LoVo (cell line): ENCODE results near the gene ARMC9.

Experiments used
- DNase-seq: peaks from one replicate; pipeline ENCODE4 v3.0.0-alpha.2; 2016; ENCODE audit warnings: low spot score

The ARMC9 gene

DNA sequence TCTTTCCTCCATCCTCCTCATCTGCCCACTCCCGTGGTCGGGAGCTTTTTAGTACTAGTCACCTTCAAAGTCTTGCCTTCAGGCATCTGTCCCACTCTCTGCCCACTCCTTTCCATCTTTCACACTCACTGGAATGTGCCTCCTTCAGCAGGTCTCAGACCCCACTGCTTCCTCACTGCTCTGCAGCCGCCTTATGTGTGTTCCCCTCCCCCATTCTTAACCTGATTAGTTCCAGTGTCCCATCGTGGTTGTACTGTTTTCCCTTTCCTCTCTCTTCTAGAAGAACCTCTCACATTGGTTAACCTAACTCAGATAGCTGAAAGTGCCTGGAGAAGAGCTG lies 3.0 kb downstream of the ARMC9 start:
- DNase-seq = no peak

- DNase-seq = no peak
These were observed 4.7 kb downstream of the ARMC9 start for GRCh38 chr2:231203087-231203486.

- DNase-seq = no peak
These were observed 5.7 kb downstream of the ARMC9 start for GRCh38 chr2:231204146-231204545.

- DNase-seq = no peak
These were observed 6.2 kb downstream of the ARMC9 start for GRCh38 chr2:231204581-231204980.

GRCh38 chr2:231207734-231208133 lies 9.3 kb downstream of the ARMC9 start:
- no peak for DNase-seq

- DNase-seq = no peak
These were observed 12.4 kb downstream of the ARMC9 start for GRCh38 chr2:231210782-231211181.

- no peak for DNase-seq
These were observed 13.1 kb downstream of the ARMC9 start for GRCh38 chr2:231211486-231211885.

GRCh38 chr2:231212329-231212845 lies 14.0 kb downstream of the ARMC9 start:
- no peak for DNase-seq

DNA sequence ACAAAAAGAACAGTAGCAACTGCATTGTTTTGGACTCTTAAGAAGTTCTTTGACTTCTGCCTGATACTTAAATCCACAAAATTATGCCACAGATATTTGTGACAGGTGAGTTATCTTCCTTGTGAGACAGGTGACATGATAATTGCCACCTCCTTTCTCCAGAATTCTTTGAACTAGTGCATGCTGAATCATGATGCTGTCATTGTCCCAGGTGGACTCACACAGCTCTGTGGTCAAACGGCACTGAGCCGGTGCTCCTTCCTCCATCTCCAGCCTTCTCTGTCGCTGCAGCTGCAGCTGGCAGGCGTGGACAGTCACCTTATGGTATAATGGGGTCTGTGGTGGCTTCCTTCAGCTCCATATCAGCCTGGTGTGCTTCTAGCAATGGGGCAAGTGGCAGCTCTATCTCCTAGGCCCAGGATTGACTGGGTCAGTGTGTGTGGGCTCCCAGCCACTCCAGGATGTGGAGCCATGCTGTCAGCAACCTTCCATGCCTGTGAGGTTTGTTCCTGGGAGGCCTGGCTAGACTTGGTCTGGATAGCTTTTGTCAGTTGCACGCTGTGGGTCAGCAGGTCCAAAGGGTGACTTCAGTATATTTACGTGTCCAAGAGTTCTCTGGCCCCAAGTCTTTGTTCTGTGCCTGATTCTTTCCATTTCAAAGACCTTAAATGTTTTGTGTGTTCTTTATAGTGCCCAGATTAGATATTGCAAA lies 15.7 kb downstream of the ARMC9 start:
- DNase-seq = no peak

DNA sequence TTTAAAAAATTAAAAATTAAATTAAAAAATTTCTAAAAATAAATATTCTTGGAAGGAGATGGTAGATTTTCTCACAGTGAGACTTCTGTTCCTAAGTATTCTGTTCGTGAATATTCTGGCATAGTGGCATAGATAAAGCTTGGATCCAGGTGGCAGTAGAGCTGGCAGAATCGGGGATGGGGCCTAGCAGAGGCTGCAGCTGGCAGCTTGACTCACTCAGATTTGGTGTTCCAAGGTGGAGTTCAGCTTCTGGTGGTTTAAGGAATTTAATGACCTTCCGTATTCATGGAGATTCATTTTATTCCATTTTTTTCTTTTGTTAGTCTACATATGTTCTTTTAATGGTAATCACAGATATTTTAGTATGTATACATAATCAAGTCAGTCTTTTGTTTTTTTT lies 19.9 kb downstream of the ARMC9 start:
- DNase-seq = no peak

- no peak for DNase-seq
These were observed 20.9 kb downstream of the ARMC9 start for GRCh38 chr2:231219289-231219688.

GRCh38 chr2:231221761-231222160 lies 23.3 kb downstream of the ARMC9 start:
- DNase-seq = no peak

GRCh38 chr2:231222318-231223000 lies 24.0 kb downstream of the ARMC9 start:
- DNase-seq = no peak

- no peak for DNase-seq
These were observed 24.6 kb downstream of the ARMC9 start for GRCh38 chr2:231223001-231223375.

- no peak for DNase-seq
These were observed 25.1 kb downstream of the ARMC9 start for GRCh38 chr2:231223458-231223976.

GRCh38 chr2:231227310-231228162 lies 29.1 kb downstream of the ARMC9 start:
- DNase-seq = peak; percentile 62

- DNase-seq = no peak
These were observed 29.8 kb downstream of the ARMC9 start for GRCh38 chr2:231228223-231228622.

- no peak for DNase-seq
These were observed 30.6 kb downstream of the ARMC9 start for GRCh38 chr2:231228974-231229529.

GRCh38 chr2:231235217-231235616 lies 36.8 kb downstream of the ARMC9 start:
- no peak for DNase-seq

DNA sequence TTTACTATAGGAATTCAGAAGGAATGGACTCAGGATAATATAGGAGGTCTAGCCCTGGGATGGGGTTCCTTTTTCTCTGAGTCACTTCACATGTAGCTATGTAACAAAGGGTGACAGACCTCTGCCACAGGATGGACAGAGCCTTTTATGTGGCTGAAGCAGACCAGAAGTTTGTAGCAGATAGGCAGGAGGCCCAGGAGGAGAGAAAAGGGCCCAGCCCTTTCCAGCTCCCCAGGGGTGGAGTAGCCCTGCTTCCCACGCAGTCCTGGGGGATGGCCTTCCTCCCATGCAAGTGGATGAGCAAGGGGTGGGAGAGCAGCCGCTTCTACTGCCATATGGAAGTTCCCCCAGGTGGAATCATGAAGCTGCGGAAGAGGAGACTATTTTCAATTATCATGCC lies 40.3 kb downstream of the ARMC9 start:
- no peak for DNase-seq

DNA sequence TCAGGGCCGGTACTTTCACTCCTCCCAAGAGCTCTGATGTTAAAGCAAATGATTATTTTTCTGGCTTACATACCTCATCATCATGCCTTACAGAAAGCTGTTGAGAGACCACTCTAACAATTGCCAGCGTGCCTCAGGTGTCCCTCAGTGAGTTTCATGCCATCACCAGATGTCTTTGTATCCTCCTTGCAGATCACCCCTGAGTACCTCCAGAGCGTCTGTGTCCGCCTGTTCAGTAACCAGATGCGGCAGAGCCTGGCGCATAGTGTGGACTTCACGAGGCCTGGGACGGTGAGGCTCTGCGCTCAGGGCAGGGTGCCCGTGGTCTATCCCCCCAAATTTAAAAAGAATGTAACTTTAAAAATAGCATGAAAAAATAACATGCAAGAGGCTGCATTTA lies 41.3 kb downstream of the ARMC9 start:
- DNase-seq = no peak
